ENCODE results near the gene DNAI2.

DNA sequence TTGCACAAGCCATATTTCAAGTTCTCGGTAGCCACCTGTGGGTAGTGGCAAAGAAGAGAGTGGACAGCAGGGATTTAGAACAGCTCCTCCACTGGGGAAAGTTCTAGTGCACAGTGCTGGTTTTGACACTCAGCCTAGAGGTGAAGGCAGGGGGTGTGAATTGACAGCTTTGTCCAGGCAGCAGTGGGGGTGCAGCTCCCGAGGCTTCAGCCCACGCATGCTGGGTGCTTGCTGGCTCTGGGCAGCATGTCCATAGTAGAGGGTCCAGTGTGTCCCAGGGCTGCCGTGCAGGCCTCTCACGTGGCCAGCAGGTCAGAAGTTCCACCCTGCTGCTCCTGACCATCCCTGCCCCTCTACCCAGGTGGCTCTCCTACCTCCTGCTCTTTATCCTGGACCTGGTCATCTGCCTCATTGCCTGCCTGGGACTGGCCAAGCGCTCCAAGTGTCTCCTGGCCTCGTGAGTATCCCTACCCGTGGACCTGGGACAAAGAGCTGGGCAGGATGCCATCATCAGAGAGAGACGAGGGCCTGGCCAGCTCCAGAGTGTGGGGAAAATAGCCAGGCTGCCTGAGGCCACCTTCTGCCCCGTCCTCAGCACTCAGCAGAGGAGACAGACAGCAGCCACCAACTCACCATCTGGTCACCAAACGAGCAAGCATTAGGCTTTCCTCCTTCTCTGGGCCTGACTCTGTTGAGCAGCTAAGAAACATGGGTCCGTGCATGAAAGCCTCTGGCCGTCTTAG, 30.9 kb upstream of the DNAI2 start:
- TF ChIP-seq, protein P1, sequence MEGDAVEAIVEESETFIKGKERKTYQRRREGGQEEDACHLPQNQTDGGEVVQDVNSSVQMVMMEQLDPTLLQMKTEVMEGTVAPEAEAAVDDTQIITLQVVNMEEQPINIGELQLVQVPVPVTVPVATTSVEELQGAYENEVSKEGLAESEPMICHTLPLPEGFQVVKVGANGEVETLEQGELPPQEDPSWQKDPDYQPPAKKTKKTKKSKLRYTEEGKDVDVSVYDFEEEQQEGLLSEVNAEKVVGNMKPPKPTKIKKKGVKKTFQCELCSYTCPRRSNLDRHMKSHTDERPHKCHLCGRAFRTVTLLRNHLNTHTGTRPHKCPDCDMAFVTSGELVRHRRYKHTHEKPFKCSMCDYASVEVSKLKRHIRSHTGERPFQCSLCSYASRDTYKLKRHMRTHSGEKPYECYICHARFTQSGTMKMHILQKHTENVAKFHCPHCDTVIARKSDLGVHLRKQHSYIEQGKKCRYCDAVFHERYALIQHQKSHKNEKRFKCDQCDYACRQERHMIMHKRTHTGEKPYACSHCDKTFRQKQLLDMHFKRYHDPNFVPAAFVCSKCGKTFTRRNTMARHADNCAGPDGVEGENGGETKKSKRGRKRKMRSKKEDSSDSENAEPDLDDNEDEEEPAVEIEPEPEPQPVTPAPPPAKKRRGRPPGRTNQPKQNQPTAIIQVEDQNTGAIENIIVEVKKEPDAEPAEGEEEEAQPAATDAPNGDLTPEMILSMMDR (IDR thresholded peaks at IDR 0.05), result no peak
- TF ChIP-seq POLR2A (IDR thresholded peaks at IDR 0.05), result no peak

All from uterus (tissue), 2 donors.